ENCODE results near the gene BCL2. TPM values are rescaled to one million over a fixed set of nuclear protein-coding genes. Genes with fewer than 3 reads are reported as not detected.
A peak's percentile ranks its signal among the peaks of the same experiment; 100 is the strongest.

BCL2 gene
- total RNA-seq, 2 experiments from 2014 or later = 102 to 109 TPM

- H3K36me3 Mint-ChIP-seq (ENCODE audit: low read depth) = no peaks in the 10 kb centered on the region
- H3K4me1 Mint-ChIP-seq = no peaks in the 10 kb centered on the region
- DNase-seq = no peak
- POLR2A ChIA-PET = no interaction called here
- H3K27me3 Mint-ChIP-seq = peaks cover 17% of the 10 kb centered on the region
- H3K9me3 Mint-ChIP-seq = no peaks in the 10 kb centered on the region
- no peak overlapping the region for H3K27ac Mint-ChIP-seq
- CTCF ChIA-PET = no interaction called here
- H3K4me3 Mint-ChIP-seq = no peak overlapping the region
Measured at GRCh38 chr18:63088262-63088661, 231.3 kb downstream of the BCL2 start.

GRCh38 chr18:63087421-63088230 lies 231.9 kb downstream of the BCL2 start:
- Mint-ChIP-seq H3K9me3 (no peaks in the 10 kb centered on the region), H3K36me3 (ENCODE audit: low read depth) (no peaks in the 10 kb centered on the region), H3K4me1 (no peaks in the 10 kb centered on the region), H3K27ac (no peak overlapping the region), H3K4me3 (no peak overlapping the region), H3K27me3 (peaks cover 16% of the 10 kb centered on the region)
- no peak for DNase-seq
- CTCF ChIA-PET = no interaction called here
- POLR2A ChIA-PET = no interaction called here

GRCh38 chr18:63085611-63086010 lies 234.0 kb downstream of the BCL2 start:
- H3K9me3 Mint-ChIP-seq = no peaks in the 10 kb centered on the region
- POLR2A ChIA-PET = no interaction called here
- CTCF ChIA-PET = no interaction called here

GRCh38 chr18:63084219-63084618 lies 235.3 kb downstream of the BCL2 start:
- Mint-ChIP-seq H3K9me3 (peaks cover 6% of the 10 kb centered on the region), H3K36me3 (ENCODE audit: low read depth) (peaks cover 5% of the 10 kb centered on the region), H3K27me3 (peaks cover 9% of the 10 kb centered on the region), H3K27ac (no peak overlapping the region), H3K4me1 (peaks cover 5% of the 10 kb centered on the region), H3K4me3 (no peak overlapping the region)
- ChIA-PET CTCF (no interaction called here), POLR2A (no interaction called here)
- no peak for DNase-seq

More at GRCh38 chr18:63085611-63086010, 234.0 kb downstream of the BCL2 start:
- no peak for DNase-seq
- Mint-ChIP-seq H3K27me3 (peaks cover 15% of the 10 kb centered on the region), H3K36me3 (ENCODE audit: low read depth) (no peaks in the 10 kb centered on the region), H3K4me1 (no peaks in the 10 kb centered on the region), H3K4me3 (no peak overlapping the region), H3K27ac (no peak overlapping the region)

- ChIA-PET CTCF (no interaction called here), POLR2A (no interaction called here)
- Mint-ChIP-seq H3K4me3 (no peak overlapping the region), H3K9me3 (peaks cover 8% of the 10 kb centered on the region), H3K4me1 (peaks cover 5% of the 10 kb centered on the region), H3K36me3 (ENCODE audit: low read depth) (peaks cover 5% of the 10 kb centered on the region), H3K27ac (no peak overlapping the region), H3K27me3 (peaks cover 8% of the 10 kb centered on the region)
- DNase-seq = no peak
Measured at GRCh38 chr18:63083555-63083954, 236.0 kb downstream of the BCL2 start.

GRCh38 chr18:63083020-63083531 lies 236.5 kb downstream of the BCL2 start:
- no peak for DNase-seq
- no peak overlapping the region for H3K27ac Mint-ChIP-seq
- ChIA-PET CTCF (no interaction called here), POLR2A (no interaction called here)
- peaks cover 8% of the 10 kb centered on the region for H3K9me3 Mint-ChIP-seq
- H3K4me1 Mint-ChIP-seq = peaks cover 10% of the 10 kb centered on the region
- peaks cover 5% of the 10 kb centered on the region for H3K36me3 Mint-ChIP-seq (ENCODE audit: low read depth)
- peaks cover 11% of the 10 kb centered on the region for H3K27me3 Mint-ChIP-seq
- no peak overlapping the region for H3K4me3 Mint-ChIP-seq

- Mint-ChIP-seq H3K4me3 (no peak overlapping the region), H3K9me3 (peaks cover 8% of the 10 kb centered on the region), H3K27ac (no peak overlapping the region), H3K36me3 (ENCODE audit: low read depth) (peaks cover 5% of the 10 kb centered on the region), H3K27me3 (peaks cover 16% of the 10 kb centered on the region), H3K4me1 (peaks cover 10% of the 10 kb centered on the region)
- ChIA-PET CTCF (no interaction called here), POLR2A (no interaction called here)
- DNase-seq = no peak
Measured at GRCh38 chr18:63082366-63083019, 237.1 kb downstream of the BCL2 start.

GRCh38 chr18:63079114-63079513 lies 240.5 kb downstream of the BCL2 start:
- POLR2A ChIA-PET = no interaction called here
- Mint-ChIP-seq H3K4me3 (no peak overlapping the region), H3K9me3 (peaks cover 8% of the 10 kb centered on the region), H3K27me3 (peaks cover 23% of the 10 kb centered on the region), H3K27ac (no peak overlapping the region), H3K36me3 (ENCODE audit: low read depth) (peaks cover 5% of the 10 kb centered on the region), H3K4me1 (peaks cover 19% of the 10 kb centered on the region)
- no peak for DNase-seq
- CTCF ChIA-PET = no interaction called here

- no peak overlapping the region for H3K4me3 Mint-ChIP-seq
- peaks cover 23% of the 10 kb centered on the region for H3K27me3 Mint-ChIP-seq
- H3K36me3 Mint-ChIP-seq (ENCODE audit: low read depth) = peaks cover 5% of the 10 kb centered on the region
- CTCF ChIA-PET = no interaction called here
- no peak for DNase-seq
- peaks cover 8% of the 10 kb centered on the region for H3K9me3 Mint-ChIP-seq
- no peak overlapping the region for H3K27ac Mint-ChIP-seq
- POLR2A ChIA-PET = no interaction called here
- H3K4me1 Mint-ChIP-seq = peaks cover 19% of the 10 kb centered on the region
Measured at GRCh38 chr18:63078471-63078870, 241.1 kb downstream of the BCL2 start.

- POLR2A ChIA-PET = no interaction called here
- Mint-ChIP-seq H3K9me3 (peaks cover 7% of the 10 kb centered on the region), H3K4me3 (peak overlapping the region; percentile 70), H3K4me1 (peaks cover 18% of the 10 kb centered on the region), H3K27ac (no peak overlapping the region), H3K27me3 (peaks cover 28% of the 10 kb centered on the region), H3K36me3 (ENCODE audit: low read depth) (peaks cover 3% of the 10 kb centered on the region)
- peak; percentile 57 for DNase-seq
- CTCF ChIA-PET = interaction anchor here (0.7 kb wide), 1 partner anchor 35 kb away, joined by 3 read pairs; no protein-coding TSS in a partner anchor
Measured at GRCh38 chr18:63074981-63075404, 244.6 kb downstream of the BCL2 start.

GRCh38 chr18:63073481-63073880 lies 246.1 kb downstream of the BCL2 start:
- H3K27me3 Mint-ChIP-seq = peaks cover 34% of the 10 kb centered on the region
- no peaks in the 10 kb centered on the region for H3K9me3 Mint-ChIP-seq
- no peak overlapping the region for H3K27ac Mint-ChIP-seq
- H3K4me1 Mint-ChIP-seq = peaks cover 13% of the 10 kb centered on the region
- no peak for DNase-seq
- no peak overlapping the region for H3K4me3 Mint-ChIP-seq
- CTCF ChIA-PET = interaction anchor here (1.3 to 1.4 kb wide), 3 partner anchors 15 to 57 kb away, joined by 4 to 11 read pairs (median 4); no protein-coding TSS in a partner anchor
- H3K36me3 Mint-ChIP-seq (ENCODE audit: low read depth) = no peaks in the 10 kb centered on the region
- POLR2A ChIA-PET = no interaction called here

All from activated CD4-positive, alpha-beta memory T cell treated with anti-CD3 and anti-CD28 coated beads, Interleukin-2, amount 10 ng/mL, durations not matched to agents 7 days and 5 days (primary cell).